ENCODE results near the gene DSC2. TPM values are rescaled to one million over a fixed set of nuclear protein-coding genes. Genes with fewer than 3 reads are reported as not detected.
"Not testable (repeated sequence)": the region's sequence is repeated elsewhere in the genome, so short reads cannot be mapped to it uniquely, and the experiment has no call there.

DSC2 gene
- total RNA-seq, 3 donors from 2014 or later, result 8.0 to 72.9 (median 19.0) TPM

- no peaks in the 10 kb centered on the region for H3K9me3 ChIP-seq
- H3K4me3 ChIP-seq, result no peak overlapping the region
- intact Hi-C loops (cut with DNase I; ENCODE audit: low total_unique reads), result no loop called here
- H3K27me3 ChIP-seq, result no peaks in the 10 kb centered on the region
- no peaks in the 10 kb centered on the region for H3K4me1 ChIP-seq
- H3K27ac ChIP-seq, result no peak overlapping the region
- TF ChIP-seq, protein P1, sequence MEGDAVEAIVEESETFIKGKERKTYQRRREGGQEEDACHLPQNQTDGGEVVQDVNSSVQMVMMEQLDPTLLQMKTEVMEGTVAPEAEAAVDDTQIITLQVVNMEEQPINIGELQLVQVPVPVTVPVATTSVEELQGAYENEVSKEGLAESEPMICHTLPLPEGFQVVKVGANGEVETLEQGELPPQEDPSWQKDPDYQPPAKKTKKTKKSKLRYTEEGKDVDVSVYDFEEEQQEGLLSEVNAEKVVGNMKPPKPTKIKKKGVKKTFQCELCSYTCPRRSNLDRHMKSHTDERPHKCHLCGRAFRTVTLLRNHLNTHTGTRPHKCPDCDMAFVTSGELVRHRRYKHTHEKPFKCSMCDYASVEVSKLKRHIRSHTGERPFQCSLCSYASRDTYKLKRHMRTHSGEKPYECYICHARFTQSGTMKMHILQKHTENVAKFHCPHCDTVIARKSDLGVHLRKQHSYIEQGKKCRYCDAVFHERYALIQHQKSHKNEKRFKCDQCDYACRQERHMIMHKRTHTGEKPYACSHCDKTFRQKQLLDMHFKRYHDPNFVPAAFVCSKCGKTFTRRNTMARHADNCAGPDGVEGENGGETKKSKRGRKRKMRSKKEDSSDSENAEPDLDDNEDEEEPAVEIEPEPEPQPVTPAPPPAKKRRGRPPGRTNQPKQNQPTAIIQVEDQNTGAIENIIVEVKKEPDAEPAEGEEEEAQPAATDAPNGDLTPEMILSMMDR (IDR thresholded peaks at IDR 0.05), result no peak
- TF ChIP-seq POLR2A (IDR thresholded peaks at IDR 0.05) (no peak), POLR2AphosphoS5 (IDR thresholded peaks at IDR 0.05) (no peak)
- no peak for DNase-seq (ENCODE audit: low spot score in 2 of 2)
- H3K36me3 ChIP-seq, result no peaks in the 10 kb centered on the region
Observed at GRCh38 chr18:31138709-31139108, 36.5 kb upstream of the DSC2 start.

- intact Hi-C loops (cut with DNase I; ENCODE audit: low total_unique reads), result no loop called here
- H3K36me3 ChIP-seq, result no peaks in the 10 kb centered on the region
- H3K27ac ChIP-seq, result no peak overlapping the region
- no peak overlapping the region for H3K4me3 ChIP-seq
- H3K9me3 ChIP-seq, result no peaks in the 10 kb centered on the region
- TF ChIP-seq, protein P1 (IDR thresholded peaks at IDR 0.05), result no peak
- no peak for TF ChIP-seq POLR2AphosphoS5 (IDR thresholded peaks at IDR 0.05)
- TF ChIP-seq POLR2A (IDR thresholded peaks at IDR 0.05), result no peak
- no peaks in the 10 kb centered on the region for H3K4me1 ChIP-seq
- H3K27me3 ChIP-seq, result no peaks in the 10 kb centered on the region
- DNase-seq (ENCODE audit: low spot score in 2 of 2), result no peak
Observed at GRCh38 chr18:31134988-31135529, 32.8 kb upstream of the DSC2 start.

GRCh38 chr18:31129398-31130115 is 27.3 kb upstream of the DSC2 start:
- TF ChIP-seq POLR2AphosphoS5 (IDR thresholded peaks at IDR 0.05) (no peak), POLR2A (IDR thresholded peaks at IDR 0.05) (no peak)
- TF ChIP-seq, protein P1 (IDR thresholded peaks at IDR 0.05), result no peak
- Histone ChIP-seq H3K9me3 (no peaks in the 10 kb centered on the region), H3K27ac (no peak overlapping the region), H3K4me1 (no peaks in the 10 kb centered on the region), H3K36me3 (no peaks in the 10 kb centered on the region), H3K4me3 (no peak overlapping the region), H3K27me3 (no peaks in the 10 kb centered on the region)
- no peak for DNase-seq (ENCODE audit: low spot score in 2 of 2)
- intact Hi-C loops (cut with DNase I; ENCODE audit: low total_unique reads), result no loop called here

- H3K27ac ChIP-seq, result no peak overlapping the region
- no peaks in the 10 kb centered on the region for H3K4me1 ChIP-seq
- no peaks in the 10 kb centered on the region for H3K36me3 ChIP-seq
- no peaks in the 10 kb centered on the region for H3K27me3 ChIP-seq
- no peak for DNase-seq (ENCODE audit: low spot score in 2 of 2)
- no peak for TF ChIP-seq POLR2A (IDR thresholded peaks at IDR 0.05)
- no peak for TF ChIP-seq POLR2AphosphoS5 (IDR thresholded peaks at IDR 0.05)
- TF ChIP-seq, protein P1 (IDR thresholded peaks at IDR 0.05), result no peak
- intact Hi-C loops (cut with DNase I; ENCODE audit: low total_unique reads), result no loop called here
- H3K9me3 ChIP-seq, result no peaks in the 10 kb centered on the region
- no peak overlapping the region for H3K4me3 ChIP-seq
Observed at GRCh38 chr18:31125878-31126277, 23.7 kb upstream of the DSC2 start.

- H3K4me3 ChIP-seq; intact Hi-C loops (cut with DNase I; ENCODE audit: low total_unique reads): not testable (repeated sequence)
Observed at GRCh38 chr18:31123125-31123524, 20.9 kb upstream of the DSC2 start.

More at GRCh38 chr18:31123125-31123524, 20.9 kb upstream of the DSC2 start:
- H3K27ac ChIP-seq; H3K4me1 ChIP-seq; H3K27me3 ChIP-seq; H3K36me3 ChIP-seq; H3K9me3 ChIP-seq; DNase-seq (ENCODE audit: low spot score in 2 of 2): not testable (repeated sequence)
